Adrenal gland (tissue), 5 donors: Measurements from ENCODE around the gene FAF1.

Source experiments
- POLR2A ChIP-seq, 2 donors: fragments of 450-650 bp; IDR thresholded peaks; one replicate each; pipeline ENCODE4 v1.6.1; 2017; ENCODE audit warnings: antibody characterized with exemption in 2 of 2, mild to moderate bottlenecking in 2 of 2, moderate library complexity in 1 of 2
- TF ChIP-seq, protein P1 (sequence below), 6 experiments: fragments of 450-650 bp in 4 of 6; fragments of 200-600 bp in 2 of 6; sonication (generic) in 1 of 6; IDR thresholded peaks; 1 replicate in 5 of 6; 2 replicates in 1 of 6; pipeline versions ENCODE4 v1.5.1 to v1.8.0; 2016 to 2021; ENCODE audit warnings: antibody characterized with exemption in 6 of 6, mild to moderate bottlenecking in 2 of 6, moderate library complexity in 1 of 6
- donor health status: DM: no; HTN: no; CAD: no.

DNA sequence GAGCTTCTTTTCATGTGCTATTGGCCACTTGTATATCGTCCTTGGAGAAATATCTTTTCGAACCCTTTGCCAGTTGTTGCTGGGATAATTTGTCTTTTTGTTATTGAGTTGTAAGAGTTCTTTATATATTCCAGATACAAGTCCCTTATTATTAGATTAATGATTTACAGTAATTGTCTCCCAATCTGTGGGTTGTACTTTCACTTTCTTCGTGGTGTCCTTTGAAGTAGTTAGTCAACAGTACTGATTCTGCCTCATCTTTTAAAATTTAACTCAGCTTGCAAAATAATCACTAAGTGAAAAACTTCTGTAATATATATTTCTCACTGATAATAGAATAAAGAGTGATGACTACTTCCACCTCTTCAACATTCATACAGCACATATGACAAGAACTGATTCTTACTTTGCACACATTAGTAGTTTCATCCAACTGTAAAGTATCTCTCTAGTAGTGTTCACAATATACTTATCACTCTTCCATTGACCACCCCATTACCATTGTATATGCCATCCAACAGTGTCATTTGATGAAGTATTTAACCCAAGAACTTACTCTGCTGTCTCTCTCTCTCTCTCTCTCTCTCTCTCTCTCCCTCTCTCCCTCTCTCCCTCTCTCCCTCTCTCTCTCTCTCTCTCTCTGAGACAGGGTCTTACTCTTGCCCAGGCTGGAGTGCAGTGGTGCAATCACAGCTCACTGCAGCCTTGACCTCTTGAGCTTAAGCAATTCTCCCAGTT is 432.6 kb downstream of the FAF1 start:
- TF ChIP-seq, protein P1, sequence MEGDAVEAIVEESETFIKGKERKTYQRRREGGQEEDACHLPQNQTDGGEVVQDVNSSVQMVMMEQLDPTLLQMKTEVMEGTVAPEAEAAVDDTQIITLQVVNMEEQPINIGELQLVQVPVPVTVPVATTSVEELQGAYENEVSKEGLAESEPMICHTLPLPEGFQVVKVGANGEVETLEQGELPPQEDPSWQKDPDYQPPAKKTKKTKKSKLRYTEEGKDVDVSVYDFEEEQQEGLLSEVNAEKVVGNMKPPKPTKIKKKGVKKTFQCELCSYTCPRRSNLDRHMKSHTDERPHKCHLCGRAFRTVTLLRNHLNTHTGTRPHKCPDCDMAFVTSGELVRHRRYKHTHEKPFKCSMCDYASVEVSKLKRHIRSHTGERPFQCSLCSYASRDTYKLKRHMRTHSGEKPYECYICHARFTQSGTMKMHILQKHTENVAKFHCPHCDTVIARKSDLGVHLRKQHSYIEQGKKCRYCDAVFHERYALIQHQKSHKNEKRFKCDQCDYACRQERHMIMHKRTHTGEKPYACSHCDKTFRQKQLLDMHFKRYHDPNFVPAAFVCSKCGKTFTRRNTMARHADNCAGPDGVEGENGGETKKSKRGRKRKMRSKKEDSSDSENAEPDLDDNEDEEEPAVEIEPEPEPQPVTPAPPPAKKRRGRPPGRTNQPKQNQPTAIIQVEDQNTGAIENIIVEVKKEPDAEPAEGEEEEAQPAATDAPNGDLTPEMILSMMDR (IDR thresholded peaks at IDR 0.05): no peak
- TF ChIP-seq POLR2A (IDR thresholded peaks at IDR 0.05): no peak
